Measurements from ENCODE around the gene RYR1.
A peak's percentile ranks its signal among the peaks of the same experiment; 100 is the strongest.

The RYR1 gene

GRCh38 chr19:38412961-38413360, 20.5 kb upstream of the RYR1 start:
- Histone ChIP-seq H3K4me1 (no peaks in the 10 kb centered on the region), H3K36me3 (no peaks in the 10 kb centered on the region), H3K4me3 (ENCODE audit: low read depth, low read length) (no peak overlapping the region), H3K9me3 (no peaks in the 10 kb centered on the region), H3K27me3 (no peaks in the 10 kb centered on the region; the same call in 1 of the 2 replicates)
- TF ChIP-seq, protein P1, sequence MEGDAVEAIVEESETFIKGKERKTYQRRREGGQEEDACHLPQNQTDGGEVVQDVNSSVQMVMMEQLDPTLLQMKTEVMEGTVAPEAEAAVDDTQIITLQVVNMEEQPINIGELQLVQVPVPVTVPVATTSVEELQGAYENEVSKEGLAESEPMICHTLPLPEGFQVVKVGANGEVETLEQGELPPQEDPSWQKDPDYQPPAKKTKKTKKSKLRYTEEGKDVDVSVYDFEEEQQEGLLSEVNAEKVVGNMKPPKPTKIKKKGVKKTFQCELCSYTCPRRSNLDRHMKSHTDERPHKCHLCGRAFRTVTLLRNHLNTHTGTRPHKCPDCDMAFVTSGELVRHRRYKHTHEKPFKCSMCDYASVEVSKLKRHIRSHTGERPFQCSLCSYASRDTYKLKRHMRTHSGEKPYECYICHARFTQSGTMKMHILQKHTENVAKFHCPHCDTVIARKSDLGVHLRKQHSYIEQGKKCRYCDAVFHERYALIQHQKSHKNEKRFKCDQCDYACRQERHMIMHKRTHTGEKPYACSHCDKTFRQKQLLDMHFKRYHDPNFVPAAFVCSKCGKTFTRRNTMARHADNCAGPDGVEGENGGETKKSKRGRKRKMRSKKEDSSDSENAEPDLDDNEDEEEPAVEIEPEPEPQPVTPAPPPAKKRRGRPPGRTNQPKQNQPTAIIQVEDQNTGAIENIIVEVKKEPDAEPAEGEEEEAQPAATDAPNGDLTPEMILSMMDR (IDR thresholded peaks at IDR 0.05; ENCODE audit: low read depth, low read length): no peak
- no peak for DNase-seq

GRCh38 chr19:38413416-38413815, 20.1 kb upstream of the RYR1 start:
- DNase-seq: no peak
- Histone ChIP-seq H3K4me1 (no peaks in the 10 kb centered on the region), H3K27me3 (no peaks in the 10 kb centered on the region; the same call in 1 of the 2 replicates), H3K4me3 (ENCODE audit: low read depth, low read length) (no peak overlapping the region), H3K36me3 (no peaks in the 10 kb centered on the region), H3K9me3 (no peaks in the 10 kb centered on the region)
- TF ChIP-seq, protein P1 (IDR thresholded peaks at IDR 0.05; ENCODE audit: low read depth, low read length): no peak

GRCh38 chr19:38417146-38417543, 16.3 kb upstream of the RYR1 start:
- no peaks in the 10 kb centered on the region for H3K9me3 ChIP-seq

DNA sequence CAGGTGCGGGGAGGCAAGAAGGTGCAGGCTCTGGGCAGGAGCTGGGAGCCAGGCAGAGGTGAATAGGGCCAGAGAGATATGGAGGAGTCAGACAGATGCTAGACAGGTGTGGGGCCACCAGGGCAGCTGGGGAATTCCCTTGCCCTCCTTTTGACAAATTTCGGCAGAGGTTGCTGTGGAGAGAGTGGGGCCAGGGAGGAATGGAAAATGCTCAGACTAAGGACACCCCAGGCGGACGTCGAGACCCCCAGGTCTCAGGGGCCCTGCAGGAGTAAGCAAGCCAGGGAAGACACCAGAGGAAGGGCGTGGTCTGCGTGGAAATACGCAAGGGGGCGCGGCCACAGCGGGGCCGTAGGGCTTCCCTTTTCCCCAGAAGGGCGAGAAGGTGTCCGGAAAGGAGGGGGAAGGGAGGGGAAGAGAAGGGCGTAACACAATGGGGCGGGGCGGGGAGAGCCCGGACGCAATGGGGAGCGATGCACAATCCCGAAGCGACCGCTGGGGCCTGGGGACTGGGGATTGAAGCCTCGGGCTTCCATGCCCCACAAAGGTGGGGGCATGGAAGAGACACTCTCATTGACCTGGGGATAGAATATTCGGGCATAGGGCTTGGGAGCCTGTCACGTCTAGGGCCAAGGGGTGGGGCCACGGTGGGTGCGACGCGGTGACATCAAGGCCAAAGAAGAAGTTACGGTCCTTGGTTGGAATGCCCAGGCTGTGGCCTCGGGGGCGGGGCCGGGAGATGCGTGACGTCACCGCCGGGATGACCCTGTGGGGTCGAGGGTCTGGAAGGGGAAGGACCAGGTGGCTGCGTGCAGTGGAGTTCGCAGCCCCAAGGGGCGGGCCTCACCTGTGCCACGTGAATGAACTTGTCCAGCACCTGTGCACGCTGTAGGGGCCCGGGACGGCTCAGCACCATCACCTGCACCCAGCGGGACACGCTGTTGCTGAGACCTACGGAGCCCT, 15.7 kb upstream of the RYR1 start:
- no peaks in the 10 kb centered on the region for H3K4me1 ChIP-seq
- TF ChIP-seq, protein P1 (IDR thresholded peaks at IDR 0.05; ENCODE audit: low read depth, low read length): no peak; the same call in 1 of the 2 replicates
- H3K9me3 ChIP-seq: no peaks in the 10 kb centered on the region
- DNase-seq: peak; percentile 51
- peak overlapping the region; percentile 49 for H3K4me3 ChIP-seq (ENCODE audit: low read depth, low read length)
- H3K36me3 ChIP-seq: no peaks in the 10 kb centered on the region
- no peaks in the 10 kb centered on the region; the same call in 1 of the 2 replicates for H3K27me3 ChIP-seq

More at GRCh38 chr19:38417146-38417543, 16.3 kb upstream of the RYR1 start:
- Histone ChIP-seq H3K36me3 (no peaks in the 10 kb centered on the region), H3K27me3 (no peaks in the 10 kb centered on the region; the same call in 1 of the 2 replicates), H3K4me3 (ENCODE audit: low read depth, low read length) (no peak overlapping the region), H3K4me1 (no peaks in the 10 kb centered on the region)
- TF ChIP-seq, protein P1 (IDR thresholded peaks at IDR 0.05; ENCODE audit: low read depth, low read length): no peak
- DNase-seq: no peak

GRCh38 chr19:38420935-38421334, 12.6 kb upstream of the RYR1 start:
- TF ChIP-seq, protein P1 (IDR thresholded peaks at IDR 0.05; ENCODE audit: low read depth, low read length): no peak
- no peaks in the 10 kb centered on the region for H3K36me3 ChIP-seq
- H3K4me1 ChIP-seq: no peaks in the 10 kb centered on the region
- no peaks in the 10 kb centered on the region; the same call in 1 of the 2 replicates for H3K27me3 ChIP-seq
- no peak overlapping the region for H3K4me3 ChIP-seq (ENCODE audit: low read depth, low read length)
- H3K9me3 ChIP-seq: no peaks in the 10 kb centered on the region
- DNase-seq: no peak

- no peak for DNase-seq
- no peaks in the 10 kb centered on the region for H3K9me3 ChIP-seq
- no peaks in the 10 kb centered on the region for H3K4me1 ChIP-seq
- no peaks in the 10 kb centered on the region; the same call in 1 of the 2 replicates for H3K27me3 ChIP-seq
- H3K36me3 ChIP-seq: no peaks in the 10 kb centered on the region
- TF ChIP-seq, protein P1 (IDR thresholded peaks at IDR 0.05; ENCODE audit: low read depth, low read length): no peak
- H3K4me3 ChIP-seq (ENCODE audit: low read depth, low read length): no peak overlapping the region
Measured at GRCh38 chr19:38421856-38422255, 11.6 kb upstream of the RYR1 start.
